Left cardiac atrium (tissue), 4 donors: ENCODE data around the gene SPIRE2. TPM values are rescaled to one million over a fixed set of nuclear protein-coding genes. Genes with fewer than 3 reads are reported as not detected.
"Not testable (repeated sequence)": the region's sequence is repeated elsewhere in the genome, so short reads cannot be mapped to it uniquely, and the experiment has no call there.

Source experiments
- ATAC-seq, 2 donors: fragments of 200-7000 bp; cut with Tn5 transposase; one replicate each; pipeline ENCODE4 v1.9.1; 2020; ENCODE audit warnings: mild to moderate bottlenecking in 2 of 2, moderate library complexity in 2 of 2
- DNase-seq: peaks from one replicate; pipeline ENCODE4 v3.0.0-alpha.2; 2020
- intact Hi-C, 2 donors: fragments of 100-400 bp; cut with DNase I; formaldehyde crosslinking; loops; one replicate each; pipeline versions ENCODE4 v1.14.1 to v1.15.1; 2022 to 2023
- total RNA-seq, 2 donors: library from RNA; stranded (reverse); fragmentation: NEBNext Ultra II Directional; extraction: Animal tissue kit (Norgen Biotek cat#: 25700); gene quantifications; one replicate each; pipeline ENCODE4 v1.2.1, GENCODE V29; 2021
- donor health status: DM: no; HTN: yes; CAD: no.
- donor health status: DM: no; HTN: yes; CAD: no; lungs with severe emphysema.
- donor health status: DM: yes; HTN: yes; CAD: no.
- donor health status: Dilated cardiomyopathy.

The SPIRE2 gene
- total RNA-seq, 2 donors from 2014 or later: 1.2 to 2.0 TPM

DNA sequence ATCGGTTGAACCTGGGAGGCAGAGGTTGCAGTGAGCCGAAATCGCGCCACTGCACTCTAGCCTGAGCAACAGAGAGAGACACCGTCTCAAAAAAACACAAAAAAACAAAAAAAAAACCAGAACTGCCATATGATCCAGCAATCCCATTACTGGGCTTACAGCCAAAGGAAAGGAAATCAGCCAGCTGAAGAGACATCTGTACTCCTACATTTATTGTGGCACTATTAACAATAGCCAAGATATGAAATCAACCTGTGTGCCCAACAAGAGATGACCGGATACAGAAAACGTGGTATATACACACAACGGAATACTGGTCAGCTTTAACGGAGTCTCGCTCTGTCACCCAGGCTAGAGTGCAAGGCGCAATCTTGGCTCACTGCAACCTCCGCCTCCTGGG lies 26.5 kb upstream of the SPIRE2 start:
- intact Hi-C loops: no loop called here
- ATAC-seq: no peak
- DNase-seq: no peak

DNA sequence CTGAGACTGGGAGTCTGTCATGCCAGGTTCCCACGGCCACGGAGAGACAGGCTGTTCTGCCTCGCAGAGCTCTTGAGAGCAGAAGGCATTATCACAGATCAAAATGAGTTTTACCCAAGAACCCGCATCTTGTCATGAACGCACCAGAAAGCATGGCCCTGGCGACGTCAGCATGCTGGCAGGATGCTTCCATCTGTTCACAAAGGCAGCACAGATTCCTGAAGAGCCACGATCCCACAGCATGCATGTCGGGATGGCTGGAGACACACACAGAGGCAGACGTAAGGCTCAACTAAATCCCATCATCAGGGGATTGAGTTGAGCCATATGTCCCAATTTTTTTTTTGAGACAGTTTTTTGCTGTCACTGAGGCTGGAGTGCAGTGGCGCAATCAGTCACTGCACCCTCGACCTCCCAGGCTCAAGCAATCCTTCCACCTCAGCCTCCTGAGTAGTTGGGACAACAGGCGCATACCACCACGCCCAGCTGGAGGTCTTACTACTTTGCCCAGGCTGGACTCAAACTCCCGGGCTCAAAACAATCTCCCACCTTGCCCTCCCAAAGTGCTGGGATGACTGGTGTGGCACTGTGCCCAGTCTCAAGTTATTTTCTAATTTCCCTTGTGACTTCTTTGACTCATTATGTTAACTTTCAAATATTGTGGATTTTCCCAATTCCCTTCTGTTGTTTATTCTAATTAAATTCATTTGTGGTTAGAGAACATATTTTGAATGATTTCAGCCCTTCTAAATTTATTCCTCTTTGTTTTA lies 23.0 kb upstream of the SPIRE2 start:
- DNase-seq (no peak), ATAC-seq (no peak)
- intact Hi-C loops: no loop called here

DNA sequence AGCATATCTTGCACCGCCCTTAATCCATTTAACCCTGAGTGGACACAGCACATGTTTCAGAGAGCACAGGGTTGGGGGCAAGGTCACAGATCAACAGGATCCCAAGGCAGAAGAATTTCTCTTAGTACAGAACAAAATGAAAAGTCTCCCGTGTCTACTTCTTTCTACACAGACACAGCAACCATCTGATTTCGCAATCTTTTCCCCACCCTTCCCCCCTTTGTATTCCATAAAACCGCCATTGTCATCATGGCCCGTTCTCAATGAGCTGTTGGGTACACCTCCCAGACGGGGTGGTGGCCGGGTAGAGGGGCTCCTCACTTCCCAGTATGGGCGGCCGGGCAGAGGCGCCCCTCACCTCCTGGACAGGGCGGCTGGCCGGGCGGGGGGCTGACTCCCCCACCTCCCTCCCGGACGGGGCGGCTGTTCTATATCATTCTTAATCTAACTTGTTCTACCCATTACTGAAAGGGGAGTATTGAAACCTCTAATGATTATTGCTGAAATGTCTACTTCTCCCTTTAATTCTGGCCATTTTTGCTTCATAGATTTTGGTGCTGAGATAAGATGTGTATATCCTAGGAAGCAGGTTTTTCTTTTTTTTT lies 21.6 kb upstream of the SPIRE2 start:
- DNase-seq, intact Hi-C loops, ATAC-seq: not testable (repeated sequence)

DNA sequence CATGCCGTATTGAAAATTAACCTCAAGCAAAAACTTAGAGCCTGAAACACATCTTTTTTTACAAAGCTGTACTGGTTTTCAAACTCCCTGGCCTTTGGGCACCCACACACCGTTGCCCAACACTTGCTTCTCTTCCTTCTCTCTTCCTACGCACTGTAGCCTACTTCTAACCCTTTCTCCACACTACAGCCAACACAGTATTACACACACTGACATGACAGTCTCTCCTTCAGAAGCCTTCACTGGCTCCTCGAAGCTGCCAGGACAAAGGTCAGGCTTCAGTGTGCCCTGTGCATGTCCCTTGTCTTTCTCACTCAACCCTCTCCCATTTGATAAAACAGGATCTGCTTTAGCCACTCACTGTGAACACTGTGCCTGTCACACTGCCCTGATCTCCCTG lies 19.8 kb upstream of the SPIRE2 start:
- intact Hi-C loops: no loop called here
- ATAC-seq (no peak), DNase-seq (no peak)

DNA sequence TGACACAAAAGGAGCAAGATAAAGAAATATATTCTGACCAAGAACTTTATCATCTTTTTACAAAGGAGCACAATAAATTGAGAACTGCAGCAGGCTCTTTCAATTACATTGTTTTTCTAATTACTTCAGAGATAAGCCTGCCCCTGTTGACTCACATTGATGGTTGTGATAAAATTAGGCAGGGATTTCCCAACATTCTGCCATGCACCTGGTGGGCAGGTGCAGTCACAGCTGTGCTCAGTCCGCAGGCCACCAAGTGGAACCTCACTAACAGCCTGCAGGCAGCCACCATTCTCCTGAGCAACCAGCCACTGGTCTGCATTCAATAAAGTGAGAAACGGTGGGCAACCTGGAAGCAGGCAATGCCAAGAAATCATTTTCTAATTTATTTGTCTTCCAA lies 17.0 kb upstream of the SPIRE2 start:
- DNase-seq (no peak), ATAC-seq (no peak)
- intact Hi-C loops: no loop called here

DNA sequence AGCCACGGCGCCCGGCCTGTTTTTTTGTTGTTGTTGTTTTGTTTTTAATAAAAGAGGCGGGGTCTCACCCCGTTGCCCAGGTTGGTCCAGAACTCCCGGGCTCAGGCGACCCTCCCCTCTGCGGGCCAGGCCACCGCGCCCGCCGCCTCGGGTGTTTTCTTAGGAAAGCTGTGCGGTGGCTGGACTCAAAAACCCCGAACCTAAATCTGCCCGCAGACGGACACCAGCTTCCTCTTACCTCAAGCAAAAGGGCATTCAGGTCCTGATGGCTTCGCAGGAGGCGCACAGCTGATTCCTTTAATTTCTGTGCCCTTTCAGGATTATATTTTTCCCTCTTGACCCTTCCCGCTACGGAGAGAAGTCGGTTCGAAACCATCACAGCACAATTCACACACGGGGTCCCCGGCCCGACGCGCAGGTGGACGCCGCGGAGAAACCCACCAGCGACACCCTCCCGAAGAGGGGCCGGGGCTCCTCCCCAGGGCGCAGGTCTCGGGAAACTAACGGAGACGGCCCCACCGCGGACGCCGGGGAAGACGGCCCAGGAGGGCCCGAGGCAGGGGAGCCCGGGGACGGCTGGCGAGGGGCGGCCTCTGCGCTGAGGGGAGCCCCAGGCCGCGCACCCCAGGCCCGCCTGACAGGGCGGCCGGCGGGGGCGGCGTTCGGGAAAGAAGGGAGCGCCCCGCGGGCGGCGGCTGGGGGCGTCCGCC lies 12.5 kb upstream of the SPIRE2 start:
- DNase-seq (no peak), ATAC-seq (no peak)
- intact Hi-C loops: no loop called here

DNA sequence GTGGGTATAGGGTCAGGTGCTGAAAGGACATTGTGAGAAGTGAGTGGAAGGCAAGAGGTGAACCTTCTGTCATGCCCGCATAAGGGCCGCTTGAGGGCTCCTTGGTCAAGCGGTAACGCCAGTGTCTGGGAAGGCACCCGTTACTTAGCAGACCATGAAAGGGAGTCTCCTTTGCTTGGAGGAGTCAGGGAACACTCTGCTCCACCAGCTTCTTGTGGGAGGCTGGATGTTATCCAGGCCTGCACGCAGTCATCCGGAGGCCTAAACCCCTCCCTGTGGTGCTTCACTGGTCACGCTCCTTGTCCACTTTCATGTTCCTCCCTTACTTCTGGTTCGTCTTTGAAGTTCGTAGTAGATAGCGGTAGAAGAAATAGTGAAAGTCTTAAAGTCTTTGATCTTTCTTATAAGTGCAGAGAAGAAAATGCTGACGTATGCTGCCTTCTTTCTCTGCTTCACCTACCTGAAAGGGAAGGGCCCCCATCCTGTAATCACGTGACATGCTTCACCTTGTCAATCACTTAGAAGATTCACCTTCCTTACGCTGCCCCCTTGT lies 9.3 kb upstream of the SPIRE2 start:
- ATAC-seq, intact Hi-C loops, DNase-seq: not testable (repeated sequence)

DNA sequence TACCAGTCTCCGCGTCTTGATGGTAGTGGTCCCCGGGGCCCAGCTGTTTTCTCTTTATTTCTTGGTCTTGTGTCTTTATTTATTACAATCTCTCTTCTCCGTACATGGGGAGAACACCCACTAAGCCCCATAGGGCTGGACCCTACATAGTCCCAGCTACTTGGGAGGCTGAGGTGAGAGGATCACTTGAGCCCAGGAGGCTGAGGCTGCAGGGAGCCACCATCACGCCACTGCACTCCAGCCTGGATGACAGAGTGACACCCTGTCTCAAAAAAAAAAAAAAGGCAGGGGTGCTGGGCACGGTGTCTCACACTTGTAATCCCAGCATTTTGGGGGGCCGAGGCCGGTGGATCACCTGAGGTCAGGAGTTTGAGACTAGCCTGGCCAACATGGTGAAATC lies 8.8 kb upstream of the SPIRE2 start:
- ATAC-seq, intact Hi-C loops, DNase-seq: not testable (repeated sequence)

DNA sequence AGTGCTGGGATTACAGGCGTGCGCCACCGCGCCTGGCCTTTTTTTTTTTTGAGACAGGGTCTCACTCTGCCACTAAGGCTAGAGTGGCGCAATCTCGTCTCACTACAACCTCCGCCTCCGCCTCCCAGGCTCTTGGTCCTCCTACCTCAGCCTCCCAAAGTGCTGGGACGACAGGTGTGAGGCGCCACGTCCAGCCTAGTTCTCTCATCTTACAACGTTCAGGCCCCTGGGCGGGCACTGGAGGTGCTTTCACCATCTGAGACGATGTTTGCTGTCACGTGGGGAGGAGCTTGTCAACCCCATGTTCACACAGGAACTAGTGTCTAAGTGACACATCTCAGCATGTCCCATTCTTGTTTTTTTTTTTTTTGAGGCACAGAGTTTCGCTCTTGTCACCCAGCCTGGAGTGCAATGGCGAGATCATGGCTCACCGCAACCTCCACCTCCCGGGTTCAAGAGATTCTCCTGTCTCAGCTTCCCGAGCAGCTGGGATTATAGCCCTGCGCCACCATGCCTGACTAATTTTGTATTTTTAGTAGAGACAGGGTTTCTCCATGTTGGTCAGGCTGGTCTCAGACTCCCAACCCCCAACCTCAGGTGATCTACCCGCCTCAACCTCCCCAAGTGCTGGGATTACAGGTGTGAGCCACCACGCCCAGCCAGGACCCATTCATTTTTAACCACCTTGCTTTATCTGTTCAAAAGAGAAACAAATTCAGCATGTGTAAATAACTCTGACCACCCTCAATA lies 6.7 kb upstream of the SPIRE2 start:
- intact Hi-C loops: no loop called here
- DNase-seq (no peak), ATAC-seq (no peak)

DNA sequence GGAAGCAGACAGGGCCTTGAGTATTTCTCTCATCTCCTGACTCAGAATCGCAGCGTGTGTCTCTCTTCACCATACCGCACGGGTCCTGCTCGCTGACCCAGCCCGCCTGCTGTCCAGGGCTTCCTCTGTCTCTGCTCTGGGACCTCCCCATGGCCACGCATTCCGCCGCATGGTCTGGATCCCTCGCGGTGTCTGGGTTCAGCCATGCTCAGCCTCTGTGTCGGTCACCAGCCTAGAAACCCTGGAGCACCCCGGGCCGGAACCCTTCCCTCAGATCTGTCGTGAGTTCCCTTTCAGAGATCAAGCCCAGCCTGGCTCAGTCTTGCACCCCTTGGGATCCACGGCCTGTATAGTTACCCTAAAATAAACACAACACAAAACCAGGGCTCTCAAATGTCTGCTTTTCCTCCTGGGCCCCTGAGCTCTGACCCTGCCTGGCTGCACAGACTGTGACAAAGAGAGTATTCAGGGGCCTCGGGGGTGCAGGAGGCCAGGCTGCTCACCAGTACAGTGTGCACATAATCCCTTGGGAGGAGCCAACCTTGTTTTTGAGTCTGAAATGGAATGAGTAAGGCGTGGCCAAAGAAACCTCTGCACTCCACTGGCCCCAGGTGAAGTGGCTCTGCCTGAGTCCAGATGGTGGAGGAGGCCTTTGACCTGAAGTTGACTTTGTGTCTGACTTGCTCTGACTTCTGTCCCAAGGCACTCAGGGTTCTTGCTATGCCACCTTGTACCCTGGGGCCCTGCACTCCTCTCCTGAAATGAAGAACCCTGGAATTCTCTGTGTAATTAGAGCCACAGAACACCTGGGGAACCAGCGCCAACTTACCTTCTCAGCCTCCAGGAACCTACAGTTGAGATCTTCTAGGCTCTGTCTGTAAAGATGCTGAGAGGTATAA lies 5.8 kb upstream of the SPIRE2 start:
- no peak for ATAC-seq
- DNase-seq: no peak
- intact Hi-C loops: no loop called here

DNA sequence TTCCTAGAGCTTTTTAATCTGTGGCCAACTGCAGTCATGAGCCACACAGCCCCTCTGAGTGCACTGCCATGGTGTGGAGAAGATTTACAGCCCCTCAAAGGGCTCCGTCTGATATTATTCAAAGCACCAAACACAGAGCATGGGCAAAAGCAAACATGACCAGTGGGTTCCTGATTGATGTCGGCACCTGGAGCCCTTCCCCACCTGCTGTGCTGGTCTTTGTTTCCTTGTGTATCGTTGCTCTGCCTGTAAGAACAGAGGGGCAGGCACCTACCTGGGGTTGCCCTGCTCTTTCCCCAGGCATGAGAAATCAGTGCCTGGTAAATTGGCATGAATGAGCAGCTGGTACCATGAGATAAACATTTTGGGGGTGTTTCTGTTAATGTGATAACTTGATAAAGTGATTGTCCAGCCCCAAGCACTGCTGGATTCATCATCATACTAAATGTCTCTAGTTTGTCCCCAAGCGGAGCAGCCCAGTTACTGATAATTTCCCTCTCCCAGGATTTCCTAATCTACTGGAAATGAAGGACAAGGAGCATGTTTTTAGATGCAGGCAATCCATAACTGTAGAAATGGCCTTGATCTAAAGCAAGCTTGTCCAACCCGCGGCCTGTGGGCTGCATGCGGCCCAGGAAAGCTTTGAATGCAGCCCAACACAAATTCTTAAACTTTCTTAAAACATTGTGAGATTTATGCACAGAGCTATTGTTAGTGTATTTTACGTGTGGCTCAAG lies 5.0 kb upstream of the SPIRE2 start:
- DNase-seq (no peak), ATAC-seq (no peak)
- intact Hi-C loops: no loop called here

DNA sequence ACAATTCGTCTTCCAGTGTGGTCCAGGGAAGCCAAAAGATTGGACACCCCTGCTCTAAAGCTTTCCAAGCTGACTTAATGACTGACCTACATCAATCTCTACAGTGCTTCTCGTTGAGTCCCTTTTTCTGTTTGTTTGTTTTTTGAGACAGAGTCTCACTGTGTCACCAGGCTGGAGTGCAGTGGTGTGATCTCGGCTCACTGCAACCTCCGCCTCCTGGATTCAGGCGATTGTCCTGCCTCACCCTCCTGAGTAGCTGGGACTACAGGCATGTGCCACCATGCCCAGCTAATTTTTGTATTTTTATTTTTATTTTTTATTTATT lies 4.5 kb upstream of the SPIRE2 start:
- ATAC-seq, intact Hi-C loops, DNase-seq: not testable (repeated sequence)

DNA sequence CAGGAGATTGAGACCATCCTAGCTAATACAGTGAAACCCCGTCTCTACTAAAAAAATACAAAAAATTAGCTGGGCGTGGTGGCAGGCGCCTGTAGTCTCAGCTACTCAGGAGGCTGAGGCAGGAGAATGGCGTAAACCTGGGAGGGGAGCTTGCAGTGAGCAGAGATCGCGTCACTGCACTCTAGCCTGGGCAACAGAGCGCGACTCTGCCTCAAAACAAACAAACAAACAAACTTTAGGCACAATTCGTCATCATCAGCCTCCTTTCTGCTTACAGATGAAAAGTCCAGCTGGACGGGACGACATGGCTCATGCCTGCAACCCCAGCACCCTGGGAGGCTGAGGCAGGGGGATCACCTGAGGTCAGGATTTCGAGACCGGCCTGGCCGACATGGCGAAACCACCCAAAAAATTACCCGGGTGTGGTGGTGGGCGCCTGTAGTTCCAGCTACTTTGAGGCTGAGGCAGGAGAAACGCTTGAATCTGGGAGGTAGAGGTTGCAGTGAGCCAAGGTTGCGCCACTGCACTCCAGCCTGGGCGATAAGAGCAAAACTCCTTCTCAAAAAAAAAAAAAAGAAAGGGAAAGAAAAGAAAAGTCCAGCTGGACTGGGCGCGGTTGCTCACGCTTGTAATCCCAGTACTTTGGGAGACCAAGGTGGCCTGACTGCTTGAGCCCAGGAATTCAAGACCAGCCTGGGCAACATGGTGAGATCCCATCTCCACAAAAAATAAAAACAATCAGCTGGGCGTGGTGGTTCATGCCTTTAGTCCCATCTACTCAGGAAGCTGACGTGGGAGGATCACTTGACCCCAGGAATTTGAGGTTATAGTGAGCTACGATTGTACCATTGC lies 1.5 kb upstream of the SPIRE2 start:
- intact Hi-C loops: no loop called here
- DNase-seq: no peak
- peak in 1 of 2 donors; percentile 5 for ATAC-seq

DNA sequence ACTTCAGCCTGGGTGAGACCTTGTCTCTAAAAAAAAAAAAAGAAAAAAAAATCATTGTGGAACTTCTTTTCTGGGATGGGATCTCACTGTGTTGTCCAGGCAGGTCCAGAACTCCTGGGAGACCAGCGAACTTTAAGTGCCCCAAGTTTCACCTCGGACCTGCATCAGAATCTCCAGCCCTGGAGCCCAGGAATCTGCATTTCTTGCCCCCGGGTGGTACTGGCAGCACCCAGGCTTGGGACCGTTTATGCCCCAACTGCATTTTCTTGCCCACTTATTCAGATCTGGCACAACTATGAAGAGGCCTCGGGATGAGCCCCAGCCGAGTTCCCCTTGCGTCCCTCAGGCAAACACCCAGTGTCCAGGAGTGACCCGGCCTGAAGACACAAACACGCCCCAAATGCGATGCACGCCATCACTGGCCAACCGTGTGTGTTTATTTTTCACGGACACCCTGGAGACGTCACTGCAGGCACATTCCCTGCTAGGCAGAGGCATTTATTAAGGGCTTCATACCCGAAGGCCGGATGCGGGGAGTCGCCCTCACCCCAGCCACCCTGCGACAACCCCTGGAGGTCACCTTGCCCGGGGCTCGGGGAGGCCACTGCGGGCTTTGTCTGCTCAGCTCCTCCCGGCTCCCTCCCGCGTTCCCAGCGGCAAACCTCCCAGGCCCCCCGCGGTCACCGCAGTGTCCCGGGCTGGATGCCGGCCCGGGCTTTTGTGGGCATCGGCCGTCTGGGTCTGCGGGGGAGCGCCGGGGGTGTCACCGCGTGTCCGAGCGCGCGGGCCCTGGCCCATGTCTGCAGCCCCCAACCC lies 684 bp upstream of the SPIRE2 start:
- intact Hi-C loops: no loop called here
- peak; percentile 55 to 65 for ATAC-seq
- peak; percentile 53 for DNase-seq

DNA sequence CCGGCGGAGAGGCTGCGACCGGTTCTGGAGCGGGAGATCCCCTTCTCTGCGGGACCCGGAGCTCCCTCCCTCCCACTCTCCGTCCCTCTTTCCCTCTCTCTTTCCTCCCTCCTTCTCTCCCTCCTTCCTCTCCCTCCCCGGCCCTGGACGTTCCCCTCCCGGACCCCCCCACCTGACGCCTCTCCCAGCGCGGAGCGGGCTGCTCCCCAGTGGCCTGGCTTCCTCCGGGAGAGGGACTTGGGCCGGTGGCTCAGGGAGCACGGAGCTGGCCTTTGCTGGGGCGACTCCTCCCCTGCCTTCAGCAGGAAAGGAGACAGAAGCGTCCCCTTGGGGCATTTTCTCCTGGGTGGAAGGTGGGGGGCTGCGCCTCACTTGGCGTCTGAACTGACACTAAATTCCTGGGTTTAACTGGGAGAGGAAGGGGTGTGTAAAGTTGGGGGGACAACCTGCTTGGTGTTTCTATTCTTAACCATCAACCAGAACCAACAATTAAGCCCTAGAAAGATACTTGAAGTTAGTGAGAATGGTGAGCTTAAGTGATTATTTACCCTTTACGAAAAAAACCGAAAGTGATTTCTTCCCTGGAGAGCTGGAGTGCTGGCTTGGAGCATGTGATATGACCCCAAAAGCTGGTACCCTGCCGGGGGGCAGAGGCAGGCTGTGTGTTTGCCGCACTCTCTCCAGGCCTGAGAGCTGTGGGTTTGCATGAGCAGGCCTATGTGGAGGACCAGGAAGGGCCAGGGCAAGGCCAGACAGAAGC lies 775 bp downstream of the SPIRE2 start:
- DNase-seq (no peak), ATAC-seq (peak in 1 of 2 donors; percentile 3)
- intact Hi-C loops: no loop called here
